Stimulated activated CD8-positive, alpha-beta memory T cell treated with anti-CD3 and anti-CD28 coated beads, Interleukin-12 subunit alpha, Interleukin-12 subunit beta, amount 100 ng/mL, for 24 hours (primary cell): ENCODE data around the gene PDIA4.
"Not testable (repeated sequence)": the region's sequence is repeated elsewhere in the genome, so short reads cannot be mapped to it uniquely, and the experiment has no call there.

ENCODE experiments used
- DNase-seq: peaks from one replicate; pipeline ENCODE4 v3.0.0-alpha.2; 2020; ENCODE audit errors: extremely low read depth

Gene PDIA4

GRCh38 chr7:149036676-149037075, 8.4 kb upstream of the PDIA4 start:
- DNase-seq: no peak

- no peak for DNase-seq
Observed at GRCh38 chr7:149031353-149031910, 3.1 kb upstream of the PDIA4 start.

- DNase-seq: not testable (repeated sequence)
Observed at GRCh38 chr7:149030439-149030838, 2.1 kb upstream of the PDIA4 start.

- DNase-seq: no peak
Observed at GRCh38 chr7:149027611-149028345, 527 bp downstream of the PDIA4 start.

GRCh38 chr7:149027055-149027454, 1.2 kb downstream of the PDIA4 start:
- DNase-seq: no peak

- DNase-seq: no peak
Observed at GRCh38 chr7:149023662-149024061, 4.6 kb downstream of the PDIA4 start.

DNA sequence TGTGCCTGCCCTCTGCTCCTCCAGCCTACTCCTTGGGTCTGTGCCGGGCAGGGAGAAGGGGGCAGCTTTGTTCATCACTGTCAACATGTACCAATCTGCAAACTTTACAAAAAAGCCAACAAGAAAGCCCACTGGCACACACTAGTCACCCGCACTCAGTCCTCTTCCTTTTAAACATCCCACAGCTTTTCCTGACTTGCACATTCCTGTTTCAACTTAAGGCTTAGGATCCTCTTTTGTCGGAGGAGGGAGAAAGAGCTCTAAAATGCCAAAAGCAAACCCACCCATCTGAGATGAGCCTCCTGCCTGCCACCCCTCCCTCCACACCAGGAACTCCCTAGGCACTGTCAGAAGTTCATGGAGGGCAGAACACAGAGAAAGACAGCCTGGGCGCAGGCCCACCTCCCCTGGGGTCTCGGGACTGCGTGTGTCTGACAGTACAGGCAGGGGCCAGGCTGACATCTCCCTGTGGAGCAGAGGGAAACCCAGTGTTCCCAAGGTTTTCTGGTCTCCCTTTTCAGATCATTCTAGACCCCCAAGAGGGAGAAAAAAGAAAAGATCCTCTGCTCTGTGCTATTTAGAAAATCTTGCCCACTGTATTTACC, 5.4 kb downstream of the PDIA4 start:
- DNase-seq: no peak

DNA sequence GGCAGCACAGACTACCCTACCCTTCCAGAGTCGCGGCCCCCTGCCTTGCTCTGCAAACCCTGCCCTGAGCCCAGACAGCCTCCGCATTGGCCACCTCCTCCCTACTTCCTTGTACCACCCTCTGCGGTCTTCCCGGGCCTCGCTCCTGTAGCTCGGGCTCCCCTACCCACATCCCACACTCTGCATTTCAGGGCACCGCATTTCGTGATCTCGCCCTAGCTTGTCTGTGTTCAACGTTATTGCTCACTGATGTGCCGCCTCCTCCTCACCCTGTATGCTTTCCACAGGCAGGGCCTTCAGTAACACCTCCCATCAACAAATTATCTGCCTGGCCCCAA, 6.6 kb downstream of the PDIA4 start:
- DNase-seq: no peak

DNA sequence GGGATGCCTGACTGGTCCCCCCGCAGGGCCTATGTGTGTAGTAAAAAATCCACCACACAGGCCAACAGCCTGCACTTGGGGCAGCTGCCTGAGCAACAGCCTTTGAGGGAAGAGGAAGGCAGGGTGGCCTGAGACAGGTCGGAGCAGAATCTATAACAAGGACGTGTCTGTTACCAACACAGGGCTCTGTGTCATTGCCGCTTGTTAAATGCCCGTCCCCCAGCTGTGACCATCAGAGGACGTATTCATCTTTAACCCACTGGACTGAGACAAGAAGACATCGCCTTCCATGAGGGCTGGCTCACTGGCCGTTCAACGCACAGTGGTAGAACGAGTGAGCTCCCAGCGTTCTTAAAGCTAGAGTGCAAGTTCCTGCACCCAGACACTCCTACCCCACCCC, 7.8 kb downstream of the PDIA4 start:
- DNase-seq: no peak

DNA sequence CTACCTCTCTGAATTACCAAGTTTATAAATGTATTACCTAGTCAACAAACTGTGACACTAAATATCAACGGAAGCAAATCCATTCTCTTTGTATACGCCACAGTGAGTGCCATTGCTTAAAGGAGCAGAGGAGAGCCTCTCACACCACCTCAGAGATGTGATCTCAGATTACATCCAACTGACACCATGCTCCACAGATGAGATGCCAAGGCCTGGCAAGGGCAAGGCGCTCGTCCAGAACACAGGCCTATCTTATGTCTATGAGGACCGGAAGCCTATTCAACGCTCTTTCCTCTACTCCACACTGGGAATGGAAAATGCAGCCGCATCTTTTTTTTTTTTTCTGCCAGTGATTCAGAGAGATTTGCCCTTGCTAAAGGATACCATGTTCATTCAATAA, 11.4 kb downstream of the PDIA4 start:
- DNase-seq: no peak

DNA sequence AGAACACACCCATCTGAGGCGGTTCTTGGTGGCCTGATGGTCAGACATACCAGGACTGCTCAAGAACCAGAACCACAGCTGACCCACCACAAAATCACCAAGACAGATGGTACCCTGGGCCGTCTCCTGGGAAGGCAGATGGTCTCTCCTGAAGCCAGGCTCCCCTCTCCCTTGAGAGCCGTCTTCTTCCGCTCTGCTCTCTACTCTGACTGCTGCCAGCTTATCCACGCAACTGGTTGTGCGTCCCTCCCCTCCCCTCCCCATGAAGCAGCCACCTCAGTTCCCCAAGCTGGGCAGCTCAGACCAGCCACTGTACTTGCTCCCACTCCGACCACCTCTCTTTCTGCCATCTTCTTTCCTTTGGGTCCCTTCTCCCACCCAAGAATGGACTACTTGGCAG, 14.0 kb downstream of the PDIA4 start:
- no peak for DNase-seq

DNA sequence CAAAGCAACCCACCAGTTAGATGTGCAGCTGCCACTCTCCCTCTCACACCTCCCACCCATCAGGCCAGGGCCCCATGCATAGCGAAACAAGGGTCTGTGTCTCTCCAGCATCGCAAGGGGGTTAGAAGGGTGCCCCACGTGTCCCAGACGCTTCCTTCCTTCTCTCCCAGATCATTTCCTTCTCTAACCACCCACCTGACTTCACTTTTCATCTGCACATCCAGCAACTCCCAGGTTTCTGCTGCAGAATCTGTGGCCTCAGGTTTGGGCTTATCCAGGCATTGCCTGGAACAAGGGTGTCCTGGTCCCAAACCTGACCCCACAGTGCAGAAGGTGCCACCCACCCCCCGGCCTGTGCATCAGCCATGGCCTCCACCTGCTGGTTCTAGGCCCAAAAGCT, 14.4 kb downstream of the PDIA4 start:
- no peak for DNase-seq

GRCh38 chr7:149012730-149013129, 15.6 kb downstream of the PDIA4 start:
- DNase-seq: not testable (repeated sequence)

- DNase-seq: no peak
Observed at GRCh38 chr7:149011491-149011890, 16.8 kb downstream of the PDIA4 start.

- no peak for DNase-seq
Observed at GRCh38 chr7:149010451-149010850, 17.9 kb downstream of the PDIA4 start.

GRCh38 chr7:149009527-149009926, 18.8 kb downstream of the PDIA4 start:
- DNase-seq: no peak

- DNase-seq: no peak
Observed at GRCh38 chr7:149007611-149008010, 20.7 kb downstream of the PDIA4 start.

DNA sequence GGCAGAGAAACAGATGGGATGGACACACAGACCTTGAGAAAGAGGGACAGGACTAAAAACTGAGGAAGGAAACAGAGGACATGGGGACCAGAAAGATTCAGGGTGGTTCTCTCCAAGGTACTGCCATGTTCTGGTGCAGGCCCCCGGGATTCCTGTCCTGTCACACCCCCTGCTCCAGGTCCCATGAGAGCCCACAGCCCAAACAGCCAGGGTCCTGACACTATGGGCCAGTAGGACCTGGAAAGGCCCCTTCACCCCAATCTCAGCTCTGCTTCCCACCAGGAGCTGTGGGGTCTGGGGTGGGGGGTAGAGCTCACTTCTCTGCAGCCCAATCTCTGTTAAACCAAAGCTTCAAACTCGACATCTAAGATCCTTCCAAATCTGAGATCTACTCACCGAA, 21.2 kb downstream of the PDIA4 start:
- no peak for DNase-seq

GRCh38 chr7:149006345-149006725, 22.0 kb downstream of the PDIA4 start:
- DNase-seq: no peak

DNA sequence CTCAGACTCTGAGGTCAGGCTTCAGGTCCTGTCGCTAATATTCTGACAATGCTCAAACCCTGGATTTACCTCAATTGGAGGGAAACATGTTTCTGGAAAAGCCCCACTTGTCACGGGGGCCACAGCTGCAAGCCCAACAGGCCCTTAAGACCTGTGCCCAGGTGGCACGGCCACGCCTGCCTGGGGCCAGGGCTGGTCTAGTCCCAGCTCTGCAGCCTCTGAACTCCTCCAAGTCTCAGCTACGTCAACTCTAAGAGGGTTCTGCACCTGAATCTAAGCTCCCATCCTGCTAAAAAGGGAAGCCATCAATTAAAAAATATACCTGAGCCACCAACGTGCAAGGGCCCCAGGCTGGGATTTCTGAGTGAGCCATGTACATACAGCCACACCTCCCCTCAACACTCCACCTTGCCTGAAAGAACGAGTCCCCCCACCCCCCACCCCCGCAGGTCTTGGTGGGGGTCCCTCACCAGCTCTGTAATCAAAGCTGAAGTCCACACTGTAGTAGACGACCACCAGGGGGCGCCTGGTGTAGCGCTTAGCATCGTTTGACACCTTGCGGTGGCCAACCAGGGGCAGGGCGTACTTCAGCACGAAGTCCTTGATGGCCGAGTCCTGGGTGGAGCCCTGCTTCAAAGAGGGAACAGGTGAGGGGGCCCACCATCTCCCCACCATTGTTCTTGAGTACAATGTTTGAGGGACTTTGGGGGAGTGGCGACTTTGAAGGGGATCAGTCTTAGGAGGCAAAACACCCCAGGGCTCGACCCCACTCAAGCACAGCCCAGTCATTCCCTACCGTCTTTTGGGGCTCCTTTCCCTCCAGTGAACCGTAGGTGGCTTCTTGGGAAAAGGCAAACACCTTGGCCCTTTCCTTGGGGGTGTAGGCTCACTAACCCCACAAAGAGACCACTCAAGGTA, 22.6 kb downstream of the PDIA4 start:
- DNase-seq: peak; percentile 53

GRCh38 chr7:149004405-149005370, 23.6 kb downstream of the PDIA4 start:
- DNase-seq: no peak
